ENCODE data around the gene ABRACL.

ABRACL gene

GRCh38 chr6:139079018-139079417 is 50.5 kb downstream of the ABRACL start:
- ATAC-seq, result no peak
- TF ChIP-seq ESRRG (CRISPR knock-in tag; IDR thresholded peaks at IDR 0.05), result no peak
- no peak for TF ChIP-seq CSRNP3 (CRISPR knock-in tag; IDR thresholded peaks at IDR 0.05)
- no peak for TF ChIP-seq PPARA (CRISPR knock-in tag; IDR thresholded peaks at IDR 0.05; ENCODE audit: borderline replicate concordance)
- no peak for TF ChIP-seq CSDC2 (CRISPR knock-in tag; IDR thresholded peaks at IDR 0.05)
- TF ChIP-seq ZFP30 (CRISPR knock-in tag; IDR thresholded peaks at IDR 0.05), result no peak
- no peak for TF ChIP-seq ZC3H10 (CRISPR knock-in tag; IDR thresholded peaks at IDR 0.05)
- no peak for TF ChIP-seq SNAI2 (CRISPR knock-in tag; IDR thresholded peaks at IDR 0.05)
- no peak for TF ChIP-seq ZNF70 (CRISPR knock-in tag; IDR thresholded peaks at IDR 0.05)
- TF ChIP-seq TSHZ2 (CRISPR knock-in tag; IDR thresholded peaks at IDR 0.05), result no peak
- no peak for TF ChIP-seq ZNF565 (CRISPR knock-in tag; conservative IDR thresholded peaks at IDR 0.05; ENCODE audit: low read depth)
- TF ChIP-seq, protein P1, sequence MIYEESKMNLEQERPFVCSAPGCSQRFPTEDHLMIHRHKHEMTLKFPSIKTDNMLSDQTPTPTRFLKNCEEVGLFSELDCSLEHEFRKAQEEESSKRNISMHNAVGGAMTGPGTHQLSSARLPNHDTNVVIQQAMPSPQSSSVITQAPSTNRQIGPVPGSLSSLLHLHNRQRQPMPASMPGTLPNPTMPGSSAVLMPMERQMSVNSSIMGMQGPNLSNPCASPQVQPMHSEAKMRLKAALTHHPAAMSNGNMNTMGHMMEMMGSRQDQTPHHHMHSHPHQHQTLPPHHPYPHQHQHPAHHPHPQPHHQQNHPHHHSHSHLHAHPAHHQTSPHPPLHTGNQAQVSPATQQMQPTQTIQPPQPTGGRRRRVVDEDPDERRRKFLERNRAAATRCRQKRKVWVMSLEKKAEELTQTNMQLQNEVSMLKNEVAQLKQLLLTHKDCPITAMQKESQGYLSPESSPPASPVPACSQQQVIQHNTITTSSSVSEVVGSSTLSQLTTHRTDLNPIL (CRISPR knock-in tag; IDR thresholded peaks at IDR 0.05; ENCODE audit: low read depth), result no peak

DNA sequence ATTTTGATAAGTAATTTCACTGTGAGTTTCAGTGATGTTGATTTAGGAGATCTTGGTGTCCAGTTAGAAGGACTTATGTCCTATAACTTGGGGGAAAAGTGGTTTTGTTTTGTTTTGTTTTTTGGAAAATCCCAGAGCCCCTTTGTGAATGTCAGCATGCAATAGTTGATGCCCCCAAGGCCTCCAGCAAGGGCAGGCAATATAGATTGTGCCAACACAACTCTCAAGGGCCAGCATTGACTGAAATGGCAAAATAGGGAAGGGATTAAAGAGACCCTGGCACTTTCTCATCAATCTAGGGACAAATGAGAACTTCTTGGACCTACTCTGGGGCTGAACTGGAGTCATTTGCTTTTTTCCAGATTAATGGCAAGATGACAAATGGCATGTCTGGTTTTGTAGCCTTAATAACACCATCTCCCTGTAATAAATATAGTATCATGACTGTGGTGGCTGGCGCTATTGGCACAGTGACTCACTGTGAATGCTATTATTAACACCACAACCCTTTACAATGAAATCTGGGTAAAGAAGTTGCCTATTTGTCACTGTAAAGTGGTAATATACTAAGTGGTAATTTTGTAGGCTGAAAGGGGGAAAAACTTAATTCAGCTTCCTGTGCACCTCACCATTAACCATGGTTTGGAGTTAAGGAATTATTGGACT is 51.8 kb downstream of the ABRACL start:
- no peak for TF ChIP-seq GLIS3 (CRISPR knock-in tag; IDR thresholded peaks at IDR 0.05)
- no peak for TF ChIP-seq ZNF8 (CRISPR knock-in tag; IDR thresholded peaks at IDR 0.05)
- no peak for TF ChIP-seq PPARA (CRISPR knock-in tag; IDR thresholded peaks at IDR 0.05; ENCODE audit: borderline replicate concordance)
- TF ChIP-seq CSRNP3 (CRISPR knock-in tag; IDR thresholded peaks at IDR 0.05), result no peak
- TF ChIP-seq, protein P1 (CRISPR knock-in tag; IDR thresholded peaks at IDR 0.05; ENCODE audit: low read depth), result no peak
- TF ChIP-seq RARB (CRISPR knock-in tag; IDR thresholded peaks at IDR 0.05), result no peak
- no peak for ATAC-seq

DNA sequence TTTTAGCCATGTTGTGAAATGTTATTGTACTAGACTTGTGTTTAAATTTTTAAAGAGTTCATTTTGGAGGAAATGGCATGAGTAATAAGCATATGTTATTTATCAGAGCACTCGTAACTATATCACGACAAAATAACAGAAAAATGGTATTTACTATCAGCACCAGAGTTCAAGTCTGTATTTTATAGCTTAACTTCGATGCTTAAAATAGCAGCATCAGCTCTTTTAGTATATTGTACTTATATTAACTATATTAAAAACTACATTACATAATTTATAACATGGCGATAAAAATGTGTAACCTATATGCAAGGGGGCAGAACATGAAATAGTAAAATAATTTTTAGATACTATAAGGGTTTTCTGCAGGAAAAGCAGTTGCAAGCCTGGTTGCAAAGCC is 52.9 kb downstream of the ABRACL start:
- TF ChIP-seq ISL1 (CRISPR knock-in tag; IDR thresholded peaks at IDR 0.05), result no peak
- TF ChIP-seq RARB (CRISPR knock-in tag; IDR thresholded peaks at IDR 0.05), result no peak
- no peak for TF ChIP-seq TOX (CRISPR knock-in tag; IDR thresholded peaks at IDR 0.05; ENCODE audit: borderline replicate concordance)
- TF ChIP-seq CSDC2 (CRISPR knock-in tag; IDR thresholded peaks at IDR 0.05), result no peak
- TF ChIP-seq TSHZ2 (CRISPR knock-in tag; IDR thresholded peaks at IDR 0.05), result no peak
- TF ChIP-seq ZNF70 (CRISPR knock-in tag; IDR thresholded peaks at IDR 0.05), result no peak
- TF ChIP-seq GLIS3 (CRISPR knock-in tag; IDR thresholded peaks at IDR 0.05), result no peak
- TF ChIP-seq TCF4 (CRISPR knock-in tag; IDR thresholded peaks at IDR 0.05; ENCODE audit: borderline replicate concordance), result no peak

More for the DNA sequence above, 52.9 kb downstream of the ABRACL start:
- no peak for ATAC-seq
